ENCODE data around the gene HAX1.

DNA sequence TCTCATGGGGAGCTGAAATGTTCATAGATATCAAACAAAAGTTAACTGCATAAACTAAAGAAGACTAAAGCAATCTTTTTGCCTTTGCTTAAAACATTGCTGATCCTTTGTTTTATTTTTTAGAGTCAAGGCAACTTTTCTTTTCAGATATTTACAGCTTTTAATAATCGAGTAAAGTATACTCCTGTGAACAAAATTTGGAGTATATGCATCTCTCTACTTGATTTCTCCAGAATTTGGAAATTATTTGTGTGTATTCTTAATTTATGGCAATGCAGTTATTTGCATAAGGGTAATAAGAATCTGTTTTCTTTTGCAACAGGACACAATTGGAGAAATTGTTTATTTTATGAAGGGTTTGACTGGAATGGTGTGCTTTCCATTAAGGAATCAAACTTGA, 44.3 kb downstream of the HAX1 start:
- TF ChIP-seq CTCF (IDR thresholded peaks at IDR 0.05) (no peak), POLR2A (IDR thresholded peaks at IDR 0.05) (no peak)
